HG03565 (cell line): Measurements from ENCODE around the gene NUBP2.

Experiments
- ATAC-seq: cut with Tn5 transposase; IDR thresholded peaks from one replicate; pipeline ENCODE4 v1.9.1; 2021; ENCODE audit warnings: mild to moderate bottlenecking, moderate library complexity; ENCODE audit not compliant: unreplicated experiment

Gene NUBP2

GRCh38 chr16:1771188-1771863, 11.4 kb upstream of the NUBP2 start, which contains the start of gene NME3:
Gene NME3 (minus strand): TSS chr16:1771543. CDS start chr16:1771534, 9 bp downstream.
- ATAC-seq = no peak

GRCh38 chr16:1771864-1772361, 10.8 kb upstream of the NUBP2 start:
- ATAC-seq = no peak

GRCh38 chr16:1772362-1772907, 10.3 kb upstream of the NUBP2 start, which contains the start of gene EME2:
Gene EME2 (plus strand): TSS chr16:1772810. CDS start chr16:1773228, 418 bp downstream.
- ATAC-seq = peak; percentile 10

GRCh38 chr16:1772908-1773702, 9.7 kb upstream of the NUBP2 start, which contains the start of gene MRPS34:
Gene MRPS34 (minus strand): TSS chr16:1773134. CDS start chr16:1773119, 15 bp downstream.
- peak; percentile 34 for ATAC-seq

- ATAC-seq = no peak
Measured at GRCh38 chr16:1773703-1774447, 8.9 kb upstream of the NUBP2 start.

GRCh38 chr16:1774448-1774780, 8.3 kb upstream of the NUBP2 start:
- ATAC-seq = no peak

- ATAC-seq = no peak
Measured at GRCh38 chr16:1775006-1775845, 7.5 kb upstream of the NUBP2 start.

- no peak for ATAC-seq
Measured at GRCh38 chr16:1775846-1776671, 6.7 kb upstream of the NUBP2 start.

GRCh38 chr16:1776672-1776955, 6.1 kb upstream of the NUBP2 start:
- ATAC-seq = no peak

- ATAC-seq = no peak
Measured at GRCh38 chr16:1776991-1777374, 5.8 kb upstream of the NUBP2 start.

- ATAC-seq = no peak
Measured at GRCh38 chr16:1777375-1778199, 5.2 kb upstream of the NUBP2 start.

GRCh38 chr16:1778200-1779179, 4.3 kb upstream of the NUBP2 start:
- ATAC-seq = no peak

- no peak for ATAC-seq
Measured at GRCh38 chr16:1779234-1779701, 3.5 kb upstream of the NUBP2 start.

GRCh38 chr16:1779741-1780676, 2.8 kb upstream of the NUBP2 start:
- no peak for ATAC-seq

- no peak for ATAC-seq
Measured at GRCh38 chr16:1780677-1781072, 2.1 kb upstream of the NUBP2 start.

GRCh38 chr16:1781254-1781653, 1.5 kb upstream of the NUBP2 start:
- ATAC-seq = no peak
